ENCODE measurements around the gene ZCCHC2.
A peak's percentile ranks its signal among the peaks of the same experiment; 100 is the strongest.

The ZCCHC2 gene

GRCh38 chr18:62510789-62511188, 12.0 kb upstream of the ZCCHC2 start:
- DNase-seq (ENCODE audit: low read depth in 2 of 2), result no peak

- no peak for DNase-seq (ENCODE audit: low read depth in 2 of 2)
Observed at GRCh38 chr18:62512532-62512931, 10.3 kb upstream of the ZCCHC2 start.

DNA sequence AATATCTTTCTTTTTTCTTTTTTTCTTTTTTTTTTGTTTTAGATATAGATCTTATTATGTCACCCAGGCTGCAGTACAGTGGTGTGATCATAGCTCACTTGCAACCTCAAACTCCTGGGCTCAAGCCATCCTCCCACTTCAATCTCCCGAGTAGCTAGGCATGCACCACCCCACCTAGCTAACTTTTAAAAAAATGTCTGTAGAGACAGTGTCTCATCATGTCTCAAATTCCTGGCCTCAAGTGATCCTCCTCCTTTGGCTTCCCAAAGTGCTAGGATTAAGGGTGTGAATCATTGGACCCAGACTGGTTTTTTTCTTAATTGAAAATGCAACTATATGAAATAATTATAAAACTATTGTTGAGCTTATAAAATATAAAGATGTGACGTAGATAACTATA, 9.8 kb upstream of the ZCCHC2 start:
- DNase-seq (ENCODE audit: low read depth in 2 of 2), result no peak

DNA sequence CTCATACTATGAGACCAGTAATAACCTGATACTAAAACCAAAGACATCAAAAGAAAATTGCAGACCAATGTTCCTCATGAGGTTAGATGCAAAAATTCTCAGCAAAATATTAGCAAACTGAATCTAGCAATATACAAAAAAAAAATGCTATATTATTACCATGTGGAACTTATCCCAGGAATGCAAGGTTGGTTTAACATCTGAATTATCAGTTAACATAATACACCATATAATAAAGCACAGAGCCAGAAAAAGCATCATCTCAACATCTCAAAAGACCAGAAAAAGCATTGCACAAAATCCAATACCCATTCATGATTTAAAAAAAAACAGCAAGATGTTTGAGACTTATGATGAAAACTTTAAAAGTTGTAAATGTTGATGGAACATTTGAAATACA, 8.3 kb upstream of the ZCCHC2 start:
- no peak for DNase-seq (ENCODE audit: low read depth in 2 of 2)

- no peak for DNase-seq (ENCODE audit: low read depth in 2 of 2)
Observed at GRCh38 chr18:62516242-62516641, 6.6 kb upstream of the ZCCHC2 start.

DNA sequence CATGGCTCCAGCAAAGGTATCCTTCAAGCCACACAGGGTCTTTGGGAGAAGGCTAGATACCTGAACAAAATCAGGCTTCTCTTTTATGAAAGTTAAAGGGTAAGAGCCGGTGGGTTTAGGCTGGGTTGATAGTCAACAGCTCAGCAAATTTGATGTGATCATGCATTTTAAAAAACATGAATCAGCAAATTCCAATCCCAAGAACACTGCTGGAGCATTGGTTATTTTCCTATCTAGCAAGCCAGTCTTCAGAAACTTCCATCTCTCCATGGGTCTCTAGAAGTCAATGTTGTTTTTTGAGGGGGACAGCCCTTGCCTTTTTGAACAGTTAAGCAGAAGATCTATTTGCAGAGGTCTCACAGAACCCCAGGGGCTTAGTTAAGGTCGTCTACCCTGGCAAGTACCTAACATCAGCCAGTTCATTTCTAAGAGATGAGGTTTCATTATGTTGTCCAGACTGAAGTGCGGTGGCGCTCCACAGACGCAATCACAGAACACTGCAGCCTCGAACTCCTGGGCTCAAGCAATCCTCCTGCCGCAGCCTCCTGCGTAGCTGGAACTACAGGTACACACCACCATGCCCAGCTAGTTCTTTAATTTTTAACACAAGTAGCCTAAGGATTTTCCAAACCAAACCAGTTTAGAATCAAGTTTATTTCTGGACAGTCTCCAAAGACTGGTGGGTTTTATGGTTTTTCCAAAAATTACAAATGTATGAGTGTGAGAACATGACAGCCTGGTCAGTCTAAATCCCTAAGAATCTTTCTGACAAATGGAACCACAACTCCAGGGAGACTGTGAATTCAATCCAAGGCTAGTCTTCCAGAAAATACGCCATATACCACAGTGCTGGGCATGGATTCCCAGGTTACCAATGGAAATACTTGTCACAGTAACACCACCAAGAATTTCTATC, 4.1 kb upstream of the ZCCHC2 start:
- no peak for DNase-seq (ENCODE audit: low read depth in 2 of 2)

DNA sequence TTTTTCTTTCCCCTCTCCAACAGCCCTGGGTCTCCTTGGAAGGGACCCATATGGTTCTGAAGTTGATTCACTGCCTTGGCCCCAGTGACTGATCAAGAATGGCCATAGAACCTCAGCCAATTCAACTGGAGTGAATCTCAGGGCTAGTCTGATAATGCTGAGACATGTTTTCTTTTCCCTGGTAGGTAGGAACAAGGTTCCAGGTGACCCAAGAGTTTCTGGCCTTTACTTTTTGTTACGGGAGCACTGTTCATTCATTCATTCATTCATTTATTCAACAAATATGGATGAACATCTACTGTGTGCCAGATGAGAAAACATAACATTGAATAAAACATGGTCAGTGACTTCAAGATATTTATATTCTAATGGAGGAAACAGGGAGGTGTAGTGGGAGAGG, 3.1 kb upstream of the ZCCHC2 start:
- no peak for DNase-seq (ENCODE audit: low read depth in 2 of 2)

DNA sequence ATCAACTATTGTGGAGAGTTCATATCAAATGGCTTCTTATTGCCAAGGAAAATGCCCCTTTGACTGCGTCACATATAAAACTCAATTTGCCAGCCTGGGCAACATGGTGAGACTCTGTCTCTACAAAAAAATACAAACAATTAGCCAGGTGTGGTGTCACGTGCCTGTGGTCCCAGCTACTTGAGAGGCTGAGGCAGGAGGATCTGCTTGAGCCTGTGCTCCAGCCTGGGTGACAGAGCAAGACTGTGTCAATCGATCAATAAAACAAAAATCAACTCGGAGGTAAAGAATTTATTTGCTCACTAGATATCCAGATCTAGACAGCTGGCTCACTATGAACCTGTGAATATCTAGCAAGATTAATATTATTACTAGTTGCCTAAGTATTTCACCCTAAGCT, 1.7 kb upstream of the ZCCHC2 start:
- no peak for DNase-seq (ENCODE audit: low read depth in 2 of 2)

DNA sequence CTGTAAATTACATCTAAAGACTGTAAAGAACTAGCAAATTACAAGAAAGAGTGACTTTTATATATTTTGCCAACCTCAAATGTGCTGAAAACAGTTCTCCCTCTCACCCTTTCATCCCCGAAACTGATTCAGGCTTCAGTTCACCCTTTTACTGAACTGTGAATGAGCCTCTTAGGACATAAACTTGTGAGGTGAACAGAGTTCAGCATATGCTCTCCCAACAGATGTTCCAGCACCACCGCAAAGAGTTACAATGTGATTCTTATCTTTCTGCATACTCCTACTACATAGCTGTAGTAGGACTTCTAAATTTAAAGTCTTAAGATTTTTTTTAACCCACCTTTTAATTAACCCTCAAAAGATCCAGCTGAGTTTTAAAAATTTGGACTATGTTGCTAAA, 1.2 kb upstream of the ZCCHC2 start:
- DNase-seq (ENCODE audit: low read depth in 2 of 2), result no peak

DNA sequence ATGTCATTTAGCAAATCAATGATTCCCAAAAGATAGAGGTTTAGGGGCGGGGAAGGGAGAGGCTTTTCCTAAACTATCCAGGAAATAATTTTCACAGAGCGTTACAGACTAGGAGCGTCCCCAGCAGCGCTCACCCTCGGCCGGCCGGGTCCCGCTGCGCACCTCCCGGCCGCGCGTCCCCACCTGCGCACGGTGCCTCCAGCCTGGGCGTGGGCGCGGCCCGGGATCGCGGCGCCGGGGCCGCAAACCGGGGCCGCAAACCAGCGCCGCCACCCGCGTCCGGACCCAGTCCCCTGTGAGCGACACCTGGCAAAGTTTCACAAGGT, 684 bp upstream of the ZCCHC2 start:
- DNase-seq (ENCODE audit: low read depth in 2 of 2), result no peak

GRCh38 chr18:62523255-62523588, 397 bp downstream of the ZCCHC2 start:
- no peak for DNase-seq (ENCODE audit: low read depth in 2 of 2)

DNA sequence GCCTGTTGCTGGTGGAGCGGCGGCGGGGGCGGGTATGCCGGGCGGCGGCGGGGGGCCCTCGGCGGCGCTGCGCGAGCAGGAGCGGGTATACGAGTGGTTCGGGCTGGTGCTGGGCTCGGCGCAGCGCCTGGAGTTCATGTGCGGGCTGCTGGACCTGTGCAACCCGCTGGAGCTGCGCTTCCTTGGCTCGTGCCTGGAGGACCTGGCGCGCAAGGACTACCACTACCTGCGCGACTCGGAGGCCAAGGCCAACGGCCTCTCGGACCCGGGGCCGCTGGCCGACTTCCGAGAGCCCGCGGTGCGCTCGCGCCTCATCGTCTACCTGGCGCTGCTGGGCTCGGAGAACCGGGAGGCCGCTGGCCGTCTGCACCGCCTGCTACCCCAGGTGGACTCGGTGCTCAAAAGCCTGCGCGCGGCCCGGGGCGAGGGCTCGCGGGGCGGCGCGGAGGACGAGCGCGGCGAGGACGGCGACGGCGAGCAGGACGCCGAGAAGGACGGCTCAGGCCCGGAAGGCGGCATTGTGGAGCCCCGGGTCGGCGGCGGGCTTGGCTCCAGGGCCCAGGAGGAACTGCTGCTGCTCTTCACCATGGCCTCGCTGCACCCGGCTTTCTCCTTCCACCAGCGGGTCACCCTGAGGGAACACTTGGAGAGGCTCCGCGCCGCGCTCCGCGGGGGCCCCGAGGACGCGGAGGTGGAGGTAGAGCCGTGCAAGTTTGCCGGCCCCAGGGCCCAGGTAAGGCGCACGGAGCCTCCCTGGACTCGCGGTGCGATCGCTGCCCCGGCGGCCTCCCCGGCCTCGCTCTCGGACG, 1.0 kb downstream of the ZCCHC2 start:
- peak in 1 of 2 donors; percentile 27 for DNase-seq (ENCODE audit: low read depth in 2 of 2)

DNA sequence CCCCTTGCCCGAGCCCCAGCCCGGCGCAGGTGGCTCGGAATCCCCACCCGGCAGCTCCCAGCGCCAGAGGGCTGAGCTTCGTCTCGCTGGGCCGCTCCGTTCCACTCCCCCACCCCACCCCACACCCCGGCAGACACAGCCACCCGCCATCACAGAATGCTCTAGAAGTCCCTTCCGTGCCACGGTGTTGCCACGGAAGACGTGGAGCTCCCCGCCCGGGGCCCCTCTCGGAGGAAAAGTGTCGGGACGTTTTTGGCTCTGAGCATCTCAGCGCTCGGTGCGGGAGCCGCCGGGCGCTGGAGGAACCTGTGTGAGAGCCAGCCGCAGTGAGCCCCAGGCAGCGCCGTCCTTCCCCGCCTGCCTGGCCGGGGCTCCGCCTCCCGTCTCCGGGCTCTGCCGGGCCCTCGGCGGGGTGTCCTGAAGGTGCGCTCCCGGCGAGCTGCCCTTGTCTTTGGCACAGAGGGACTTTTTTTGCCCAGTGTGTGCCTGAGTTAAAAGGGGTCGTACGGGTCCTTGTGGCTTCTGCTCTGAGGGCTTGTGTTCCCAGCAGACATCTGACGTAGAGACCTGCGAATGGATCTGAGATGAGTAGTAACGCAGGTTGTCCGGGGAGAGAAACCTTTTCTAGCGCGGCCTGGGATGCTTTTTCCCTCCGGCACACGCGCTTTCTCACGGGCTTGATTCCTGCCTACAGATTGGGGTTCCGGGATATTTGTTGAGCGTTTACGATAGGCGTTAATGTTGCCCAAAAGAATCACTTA, 1.8 kb downstream of the ZCCHC2 start:
- DNase-seq (ENCODE audit: low read depth in 2 of 2), result peak; percentile 23 to 47

DNA sequence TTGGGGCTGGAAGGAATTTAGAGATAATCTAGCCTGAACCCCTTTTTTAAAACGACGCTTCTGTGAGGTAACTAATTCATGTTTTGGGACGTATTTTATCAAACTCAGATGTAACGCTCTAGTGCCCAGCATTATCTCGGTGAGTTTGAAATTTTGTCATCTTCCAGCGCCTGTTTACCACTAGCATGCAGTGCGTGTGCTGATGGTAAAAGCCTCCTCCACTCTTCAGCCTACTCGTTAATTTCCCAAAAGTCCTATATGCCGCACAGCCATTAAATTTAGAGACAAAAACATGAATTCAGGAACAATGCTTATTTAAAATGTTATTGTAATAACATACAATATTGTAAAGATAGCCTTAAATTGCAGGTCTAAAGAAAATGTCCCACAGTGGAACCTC, 2.8 kb downstream of the ZCCHC2 start:
- DNase-seq (ENCODE audit: low read depth in 2 of 2), result no peak

DNA sequence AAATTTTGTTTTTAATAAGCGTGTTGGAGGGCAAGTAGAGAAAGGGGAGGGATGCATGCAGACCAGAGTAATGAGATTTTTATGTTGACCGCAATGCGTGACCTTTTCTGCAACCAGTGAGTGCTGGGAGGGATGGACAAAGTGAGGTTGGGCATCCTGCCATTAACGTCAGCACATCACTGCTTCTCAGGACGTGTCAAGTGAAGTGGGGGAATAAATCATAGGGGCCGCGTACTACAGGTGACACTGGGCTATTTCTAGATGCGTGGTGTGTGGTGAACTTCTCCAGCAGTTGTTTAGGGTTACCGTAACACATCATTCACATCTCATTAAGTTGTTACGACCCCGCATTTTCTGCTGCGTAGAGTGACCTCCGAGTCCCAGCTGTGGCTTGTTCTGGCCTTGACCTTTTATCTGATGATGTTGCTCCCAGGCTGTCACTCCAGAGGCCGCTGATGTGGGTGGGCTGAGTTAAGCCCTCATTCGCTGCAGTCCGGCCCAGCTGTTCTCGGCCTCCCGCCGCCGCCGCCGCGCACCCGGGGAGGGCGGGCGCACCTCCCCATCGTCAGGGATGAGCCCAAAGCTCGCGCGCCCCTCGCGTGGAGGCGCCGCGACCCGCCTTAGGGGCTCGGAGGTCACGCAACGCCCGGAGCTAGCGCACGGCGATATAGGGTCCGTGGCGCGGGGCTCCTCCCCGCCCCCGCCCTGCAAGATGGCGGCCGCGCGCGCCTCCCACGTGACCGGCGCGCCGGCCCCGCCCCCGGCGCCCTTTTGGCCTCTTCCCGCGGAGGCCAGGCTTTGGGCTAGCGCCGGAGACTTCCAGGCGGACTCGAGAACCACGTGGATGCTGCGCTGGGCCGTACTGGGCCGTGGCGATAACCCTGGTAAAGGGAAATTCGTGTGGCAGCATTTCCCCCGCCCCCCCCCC, 3.5 kb downstream of the ZCCHC2 start:
- peak; percentile 31 to 50 for DNase-seq (ENCODE audit: low read depth in 2 of 2)

DNA sequence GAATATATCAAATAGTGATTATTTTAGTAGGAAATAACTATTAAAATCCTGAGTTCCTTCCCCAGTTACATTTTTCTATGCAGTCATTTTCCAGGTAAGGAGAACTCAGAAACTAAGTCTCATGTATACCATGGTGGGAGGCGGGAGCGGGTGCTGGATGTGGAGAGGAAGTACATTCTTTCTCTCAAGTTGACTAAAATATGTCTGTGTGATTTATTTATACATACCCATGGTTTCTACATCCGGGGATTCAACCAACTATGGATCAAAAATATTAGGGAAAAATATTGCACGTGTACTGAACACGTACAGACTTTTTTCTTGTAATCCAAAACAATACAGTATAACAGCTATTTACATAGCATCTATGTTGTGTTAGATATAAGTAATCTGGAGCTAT, 6.8 kb downstream of the ZCCHC2 start:
- DNase-seq (ENCODE audit: low read depth in 2 of 2), result no peak

DNA sequence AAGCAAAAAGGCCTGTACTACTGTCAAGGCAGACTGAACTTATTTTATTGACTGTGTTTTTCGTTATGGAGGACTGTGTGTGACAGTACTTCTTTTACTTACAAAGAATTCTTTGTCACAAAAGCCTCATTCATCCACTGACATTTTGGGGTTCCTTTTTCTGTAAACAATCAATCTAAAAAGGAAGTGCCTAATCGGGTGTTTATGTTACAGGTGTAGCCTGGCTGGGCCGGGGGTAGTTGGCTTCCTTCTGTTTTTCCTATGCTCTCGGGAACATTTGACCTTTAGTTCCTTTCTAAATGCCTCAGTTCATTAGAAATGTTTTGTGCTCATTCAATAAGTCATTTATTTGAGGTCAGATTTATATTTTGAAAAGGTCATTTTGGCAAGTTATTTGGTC, 8.3 kb downstream of the ZCCHC2 start:
- no peak for DNase-seq (ENCODE audit: low read depth in 2 of 2)

GRCh38 chr18:62531931-62532330, 9.1 kb downstream of the ZCCHC2 start:
- DNase-seq (ENCODE audit: low read depth in 2 of 2), result no peak

GRCh38 chr18:62536005-62536404, 13.2 kb downstream of the ZCCHC2 start:
- no peak for DNase-seq (ENCODE audit: low read depth in 2 of 2)

GRCh38 chr18:62537042-62537894, 14.4 kb downstream of the ZCCHC2 start:
- DNase-seq (ENCODE audit: low read depth in 2 of 2), result no peak
